NK-92 (cell line): ENCODE measurements around the gene HIPK3.
"Not testable (repeated sequence)": the region's sequence is repeated elsewhere in the genome, so short reads cannot be mapped to it uniquely, and the experiment has no call there.

Experiments used
- DNase-seq: peaks from one replicate; lab custom pipeline; 2025; ENCODE audit not compliant: unreplicated experiment; lab: John Stamatoyannopoulos, UW

HIPK3 gene

GRCh38 chr11:33296695-33297094 is 39.5 kb downstream of the HIPK3 start:
- DNase-seq: no peak

DNA sequence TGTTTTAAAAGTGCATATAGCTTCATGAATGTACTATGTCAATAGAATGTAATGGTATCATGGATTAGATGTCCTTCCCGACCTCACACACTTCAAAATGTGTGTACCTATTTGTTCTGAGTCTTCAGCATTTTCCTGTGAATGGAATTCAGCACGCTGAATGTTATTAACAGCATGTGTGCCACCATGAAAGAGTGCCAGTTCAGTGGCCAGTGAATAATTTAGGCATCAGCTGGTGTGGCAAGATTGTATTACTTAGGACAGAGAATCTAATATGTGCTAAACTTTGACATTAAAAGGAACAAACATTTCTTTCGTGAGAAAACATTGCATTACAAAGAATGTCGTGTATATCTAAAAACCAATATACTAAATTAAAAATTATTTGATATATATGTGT is 46.4 kb downstream of the HIPK3 start:
- DNase-seq: no peak

- DNase-seq: not testable (repeated sequence)
Observed at GRCh38 chr11:33306821-33307220, 49.6 kb downstream of the HIPK3 start.

- no peak for DNase-seq
Observed at GRCh38 chr11:33307984-33308383, 50.8 kb downstream of the HIPK3 start.

GRCh38 chr11:33309118-33309517 is 51.9 kb downstream of the HIPK3 start:
- DNase-seq: no peak

DNA sequence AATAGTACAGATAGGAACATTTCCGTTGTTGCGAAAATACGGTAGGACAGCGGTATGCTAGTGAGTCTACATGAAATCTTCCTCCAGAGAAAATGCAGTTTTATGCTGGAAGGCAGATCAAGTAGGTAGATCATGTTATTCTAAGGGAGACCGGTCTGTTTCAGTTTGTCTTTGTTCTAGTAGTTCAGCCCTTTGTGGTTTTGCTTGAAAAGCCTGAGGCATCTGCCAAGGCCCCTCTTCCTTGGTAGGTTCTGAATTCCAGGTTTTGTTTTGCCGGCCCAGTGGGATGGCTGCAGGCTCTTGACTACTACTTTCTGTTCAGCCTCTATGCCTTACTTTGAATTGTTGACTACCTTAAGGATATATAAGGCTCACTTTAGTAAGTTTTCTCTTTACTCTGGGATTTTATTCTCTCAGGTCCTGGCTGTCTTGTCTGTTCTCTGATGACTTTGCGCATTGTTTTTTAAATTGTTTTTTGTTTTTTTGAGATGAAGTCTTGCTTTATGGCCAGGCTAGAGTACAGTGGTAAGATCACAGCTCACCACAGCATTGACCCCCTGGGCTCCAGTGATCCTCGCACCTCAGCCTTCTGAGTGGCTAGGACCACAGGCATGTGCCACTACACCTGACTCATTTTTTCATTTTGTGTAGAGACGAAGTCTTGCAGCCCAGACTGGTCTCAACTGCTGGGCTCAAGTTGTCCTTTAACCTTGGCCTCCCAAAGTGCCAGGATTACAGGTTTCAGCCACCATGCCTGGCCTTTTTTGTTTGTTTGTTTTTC is 53.7 kb downstream of the HIPK3 start:
- DNase-seq: no peak

GRCh38 chr11:33311680-33312079 is 54.5 kb downstream of the HIPK3 start:
- no peak for DNase-seq

GRCh38 chr11:33315822-33316221 is 58.6 kb downstream of the HIPK3 start:
- DNase-seq: no peak

- no peak for DNase-seq
Observed at GRCh38 chr11:33317662-33318061, 60.5 kb downstream of the HIPK3 start.

DNA sequence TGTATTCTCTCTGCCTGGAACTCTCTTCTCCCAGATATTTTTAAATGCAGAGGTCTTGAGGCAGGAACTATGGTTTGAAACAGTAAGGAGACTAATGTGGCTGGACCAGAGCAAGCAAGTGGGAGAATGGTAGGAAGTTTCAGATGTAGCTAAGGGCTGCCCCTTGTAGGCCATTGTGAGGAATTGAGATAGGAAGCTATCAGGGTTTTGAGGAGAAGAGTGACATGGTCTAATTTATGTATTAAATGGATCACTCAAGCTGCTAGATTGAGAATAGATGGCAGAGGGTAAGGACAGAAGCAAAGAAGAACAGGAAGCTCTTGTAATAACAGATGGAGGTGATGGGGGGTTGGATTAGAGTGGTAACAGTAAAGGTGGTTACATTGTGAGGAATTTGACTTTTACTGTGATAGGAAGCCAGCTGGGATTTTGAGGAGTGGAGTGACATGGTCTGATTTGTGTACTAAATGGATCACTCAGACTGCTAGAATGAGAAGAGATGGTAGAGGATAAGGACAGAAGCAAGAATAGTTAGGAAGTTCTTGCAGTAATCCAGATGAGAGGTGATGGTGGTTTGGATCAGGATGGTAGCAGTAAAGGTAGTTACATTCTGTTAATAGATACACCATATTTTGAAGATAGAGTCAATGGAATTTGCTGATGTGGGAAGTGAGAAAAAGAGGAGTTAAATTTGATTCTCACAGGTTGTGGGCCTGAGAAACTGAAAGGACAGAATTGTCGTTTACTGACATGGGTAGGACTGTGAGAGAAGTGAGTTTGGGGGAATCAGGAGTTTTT is 63.0 kb downstream of the HIPK3 start:
- DNase-seq: no peak

DNA sequence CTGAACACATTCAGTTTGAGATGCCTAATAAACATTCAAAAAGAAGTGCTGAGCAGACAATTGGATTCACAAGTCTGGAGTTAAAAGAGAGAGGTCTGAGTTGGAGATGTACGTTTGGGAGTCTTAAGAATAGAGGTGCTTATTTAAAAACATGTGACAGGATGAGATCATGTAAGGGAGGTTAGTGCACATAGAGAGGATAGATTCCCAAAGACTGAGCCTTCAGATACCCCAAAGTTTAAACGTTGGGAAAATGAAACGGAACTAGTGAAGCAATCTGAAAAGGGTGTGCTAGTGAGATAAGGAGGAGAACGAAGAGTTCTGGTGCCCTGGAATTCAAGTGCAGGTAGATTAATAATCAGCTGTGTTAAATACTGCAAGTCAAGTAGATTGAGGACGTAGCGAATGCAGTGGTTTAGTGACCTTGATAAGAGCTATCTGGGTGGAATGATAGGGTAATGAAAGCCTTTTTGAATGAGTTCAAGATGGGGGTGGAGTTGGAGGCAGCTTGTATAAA is 63.7 kb downstream of the HIPK3 start:
- DNase-seq: no peak

- DNase-seq: no peak
Observed at GRCh38 chr11:33321422-33321821, 64.2 kb downstream of the HIPK3 start.

GRCh38 chr11:33323421-33323820 is 66.2 kb downstream of the HIPK3 start:
- DNase-seq: no peak

- no peak for DNase-seq
Observed at GRCh38 chr11:33324302-33324985, 67.3 kb downstream of the HIPK3 start.

- no peak for DNase-seq
Observed at GRCh38 chr11:33325451-33325850, 68.3 kb downstream of the HIPK3 start.

GRCh38 chr11:33329705-33330329 is 72.6 kb downstream of the HIPK3 start:
- no peak for DNase-seq

DNA sequence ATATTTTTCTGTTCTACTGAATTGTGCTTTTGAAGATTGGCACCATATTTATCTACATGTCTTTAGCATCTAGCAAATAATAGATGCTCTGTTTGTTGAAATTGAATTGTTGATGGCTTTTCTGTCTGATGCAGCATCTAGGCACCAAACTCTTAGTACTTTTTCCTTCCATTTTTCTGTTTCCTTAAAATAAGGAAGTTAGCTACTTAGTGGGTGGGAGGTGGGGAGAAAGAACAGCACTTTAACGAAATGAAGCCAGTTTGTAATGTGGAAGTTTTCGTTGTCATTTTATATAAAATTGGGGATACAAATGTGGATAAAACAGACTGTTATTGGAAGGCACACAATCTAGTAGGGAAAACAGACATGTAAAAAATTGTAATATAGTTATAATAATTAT is 76.6 kb downstream of the HIPK3 start:
- DNase-seq: no peak

GRCh38 chr11:33334627-33335026 is 77.4 kb downstream of the HIPK3 start:
- no peak for DNase-seq

- DNase-seq: no peak
Observed at GRCh38 chr11:33339247-33339646, 82.1 kb downstream of the HIPK3 start.

- no peak for DNase-seq
Observed at GRCh38 chr11:33344611-33345010, 87.4 kb downstream of the HIPK3 start.

- no peak for DNase-seq
Observed at GRCh38 chr11:33347490-33348125, 90.4 kb downstream of the HIPK3 start.
